Sigmoid colon (tissue), 7 donors: ENCODE measurements around the gene DUS1L. TPM values are rescaled to one million over a fixed set of nuclear protein-coding genes. Genes with fewer than 3 reads are reported as not detected.

Experiments used
- DNase-seq: peaks from one replicate; pipeline ENCODE4 v3.0.0-alpha.2; 2019
- H3K27ac ChIP-seq, 4 donors: fragments of 200-600 bp; sonication (generic); one replicate each; pipeline ENCODE4 v1.5.1; 2016 to 2019; ENCODE audit warnings: mild to moderate bottlenecking in 1 of 4
- H3K27me3 ChIP-seq, 3 donors: fragments of 200-600 bp; sonication (generic); one replicate each; pipeline ENCODE4 v1.5.1; 2019; ENCODE audit warnings: mild to moderate bottlenecking in 1 of 3
- H3K36me3 ChIP-seq, 4 donors: fragments of 200-600 bp; sonication (generic); one replicate each; pipeline ENCODE4 v1.5.1; 2016 to 2019
- H3K4me1 ChIP-seq, 4 donors: fragments of 200-600 bp; sonication (generic); one replicate each; pipeline ENCODE4 v1.5.1; 2017 to 2019
- H3K4me3 ChIP-seq, 4 donors: fragments of 200-600 bp; sonication (generic); one replicate each; pipeline ENCODE4 v1.5.1; 2017 to 2019; ENCODE audit warnings: mild to moderate bottlenecking in 2 of 4, moderate library complexity in 1 of 4
- H3K9me3 ChIP-seq, 4 donors: fragments of 200-600 bp in 3 of 4; sonication (generic) in 3 of 4; one replicate each; pipeline versions ENCODE4 v1.5.1 to v1.6.1; 2013 to 2019
- EP300 ChIP-seq, 4 donors: sonication (generic); formaldehyde crosslinking; IDR thresholded peaks; one replicate each; pipeline ENCODE4 v1.6.1; 2017; ENCODE audit warnings: antibody characterized with exemption in 4 of 4
- POLR2A ChIP-seq, 2 donors: fragments of 450-650 bp; IDR thresholded peaks; one replicate each; pipeline ENCODE4 v1.6.1; 2016; ENCODE audit warnings: antibody characterized with exemption in 2 of 2, mild to moderate bottlenecking in 2 of 2, moderate library complexity in 2 of 2
- POLR2AphosphoS5 ChIP-seq, 4 donors: sonication (generic); formaldehyde crosslinking; IDR thresholded peaks; one replicate each; pipeline ENCODE4 v1.6.1; 2017; ENCODE audit warnings: antibody characterized with exemption in 4 of 4
- WGBS, 2 donors: extraction: QIAGEN DNeasy Blood & Tissue Kit; methylation state at CpG; one replicate each; pipeline ENCODE4 v1.1.7; 2013; 5-methylcytosine and 5-hydroxymethylcytosine counted together
- intact Hi-C: fragments of 100-400 bp; cut with DNase I; formaldehyde crosslinking; loops from one replicate; pipeline ENCODE4 v1.15.1; 2023
- polyA plus RNA-seq, 3 donors: library from polyadenylated mRNA; stranded (reverse); fragments of 200-250 nt; gene quantifications; one replicate each; pipeline ENCODE4 v1.2.3, GENCODE V29; 2013
- total RNA-seq, 4 donors: library from RNA; depleted of rRNA; stranded (reverse); fragments of >200 nt; gene quantifications; one replicate each; pipeline ENCODE4 v1.1.0, GENCODE V29; 2016
- TF ChIP-seq, protein P1 (sequence below), 4 experiments: fragments of 450-650 bp in 3 of 4; fragments of 200-600 bp in 1 of 4; IDR thresholded peaks; one replicate each; pipeline ENCODE4 v1.5.1; 2016 to 2019; ENCODE audit warnings: antibody characterized with exemption in 4 of 4, mild to moderate bottlenecking in 3 of 4, moderate library complexity in 2 of 4
- donor health status: healthy with polysubstance abuse.
- donor health status: Bipolar disorder and iron deficiency.
- donor health status: healthy.

Gene DUS1L
- total and polyA plus RNA-seq, 7 donors, result 31.3 to 119 (median 68.5) TPM

- H3K27ac ChIP-seq, result peak within 1 kb of the TSS; percentile 75 to 84 (median 80)
- TF ChIP-seq EP300 (IDR thresholded peaks at IDR 0.05) (no peak), POLR2A (IDR thresholded peaks at IDR 0.05) (peak; percentile 32 to 35), POLR2AphosphoS5 (IDR thresholded peaks at IDR 0.05) (peak; percentile 10 to 85 (median 78))
- intact Hi-C loops, result loop anchor here (5.0 kb wide), 1 partner anchor 45 kb away; the partner anchor contains the start of gene ASPSCR1
- H3K36me3 ChIP-seq, result peaks cover 0 to 15% (median 0%) of the 10 kb centered on the region in 4 donors
- WGBS, 2 donors, result 1% methylated on average over 64 of the region's 64 CpGs
- H3K4me3 ChIP-seq, result peak within 1 kb of the TSS; percentile 66 to 98 (median 86)
- H3K4me1 ChIP-seq, result peaks cover 0 to 40% (median 32%) of the 10 kb centered on the region in 4 donors
- H3K27me3 ChIP-seq, result no peaks in the 10 kb centered on the region
- DNase-seq, result no peak
- no peaks in the 10 kb centered on the region for H3K9me3 ChIP-seq
Observed at GRCh38 chr17:82022310-82022980, 43.2 kb downstream of the DUS1L start, which contains the start of gene CENPX. TSS of gene CENPX (minus strand) at chr17:82022878. CDS start at chr17:82022861, 17 bp downstream.

DNA sequence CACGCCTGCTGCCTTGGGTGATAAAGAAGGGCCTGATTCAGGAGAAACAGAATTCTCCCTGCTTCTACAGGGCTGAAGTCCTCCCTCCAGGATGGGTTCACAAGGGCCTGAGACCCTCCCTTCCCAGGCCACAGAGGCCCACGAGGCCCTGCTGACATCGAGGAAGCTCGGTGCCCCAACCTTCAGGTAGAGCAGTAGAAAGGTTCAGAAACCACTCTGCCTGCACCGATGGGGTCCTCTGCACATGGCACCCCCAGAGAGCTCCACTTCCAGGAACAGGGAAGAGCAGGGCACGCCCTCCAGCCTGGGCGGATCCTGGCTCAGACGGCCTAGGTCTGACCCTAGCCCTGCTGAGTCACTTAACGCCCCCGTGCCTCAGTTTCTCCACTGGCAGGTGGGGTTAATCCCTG is 43.7 kb downstream of the DUS1L start:
- TF ChIP-seq POLR2AphosphoS5 (IDR thresholded peaks at IDR 0.05) (no peak), EP300 (IDR thresholded peaks at IDR 0.05) (no peak), POLR2A (IDR thresholded peaks at IDR 0.05) (no peak)
- TF ChIP-seq, protein P1, sequence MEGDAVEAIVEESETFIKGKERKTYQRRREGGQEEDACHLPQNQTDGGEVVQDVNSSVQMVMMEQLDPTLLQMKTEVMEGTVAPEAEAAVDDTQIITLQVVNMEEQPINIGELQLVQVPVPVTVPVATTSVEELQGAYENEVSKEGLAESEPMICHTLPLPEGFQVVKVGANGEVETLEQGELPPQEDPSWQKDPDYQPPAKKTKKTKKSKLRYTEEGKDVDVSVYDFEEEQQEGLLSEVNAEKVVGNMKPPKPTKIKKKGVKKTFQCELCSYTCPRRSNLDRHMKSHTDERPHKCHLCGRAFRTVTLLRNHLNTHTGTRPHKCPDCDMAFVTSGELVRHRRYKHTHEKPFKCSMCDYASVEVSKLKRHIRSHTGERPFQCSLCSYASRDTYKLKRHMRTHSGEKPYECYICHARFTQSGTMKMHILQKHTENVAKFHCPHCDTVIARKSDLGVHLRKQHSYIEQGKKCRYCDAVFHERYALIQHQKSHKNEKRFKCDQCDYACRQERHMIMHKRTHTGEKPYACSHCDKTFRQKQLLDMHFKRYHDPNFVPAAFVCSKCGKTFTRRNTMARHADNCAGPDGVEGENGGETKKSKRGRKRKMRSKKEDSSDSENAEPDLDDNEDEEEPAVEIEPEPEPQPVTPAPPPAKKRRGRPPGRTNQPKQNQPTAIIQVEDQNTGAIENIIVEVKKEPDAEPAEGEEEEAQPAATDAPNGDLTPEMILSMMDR (IDR thresholded peaks at IDR 0.05), result no peak
- Histone ChIP-seq H3K4me1 (peaks cover 0 to 40% (median 32%) of the 10 kb centered on the region in 4 donors), H3K27me3 (no peaks in the 10 kb centered on the region), H3K36me3 (peaks cover 0 to 18% (median 0%) of the 10 kb centered on the region in 4 donors), H3K27ac (peak overlapping the region; percentile 75 to 84 (median 80)), H3K9me3 (no peaks in the 10 kb centered on the region), H3K4me3 (peak overlapping the region; percentile 62 to 98 (median 86))
- DNase-seq, result no peak
- 2 to 8% methylated on average over 10 of the region's 10 CpGs for WGBS, 2 donors
- intact Hi-C loops, result loop anchor here (1.0 to 5.0 kb wide), 2 partner anchors 45 to 63 kb away; partner anchors contain the start of gene ASPSCR1

DNA sequence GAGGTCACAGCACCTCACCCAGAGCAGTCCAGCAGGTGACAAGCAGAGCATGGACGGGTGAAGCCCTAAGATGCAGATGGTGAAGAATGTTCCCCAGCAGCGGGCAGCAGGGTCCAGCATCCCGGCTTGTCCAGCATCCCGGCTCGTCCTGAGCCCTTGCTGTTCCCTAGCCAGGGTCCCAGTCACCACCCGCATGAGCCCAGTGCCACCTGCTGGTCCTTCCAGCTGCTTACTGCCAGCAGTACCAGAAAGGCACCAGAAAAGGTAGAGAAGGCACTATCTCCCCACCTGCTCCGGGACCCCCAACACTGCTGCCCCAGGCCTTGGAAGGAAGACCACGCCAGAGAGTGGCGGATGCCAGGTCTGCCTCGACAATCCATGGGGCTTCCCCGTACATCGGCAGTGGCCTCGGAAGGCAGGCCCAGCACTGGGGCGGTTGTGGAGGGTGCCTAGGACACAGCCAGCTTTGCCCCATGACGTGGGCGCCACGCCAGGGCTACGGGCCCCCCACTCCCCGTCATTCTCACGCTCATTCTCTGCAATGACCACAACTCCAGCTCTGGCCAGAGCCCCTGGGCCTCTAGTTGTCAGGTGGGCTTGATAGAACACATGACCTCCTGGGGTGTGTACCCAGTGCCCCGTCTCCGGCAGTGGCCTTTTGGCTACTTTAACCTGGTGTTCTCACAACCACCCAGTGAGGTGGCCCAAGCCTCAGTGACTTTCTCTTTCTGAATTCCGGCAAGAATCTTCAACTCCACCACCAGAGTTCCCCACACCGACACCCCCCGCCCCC is 44.3 kb downstream of the DUS1L start:
- peaks cover 0 to 18% (median 0%) of the 10 kb centered on the region in 4 donors for H3K36me3 ChIP-seq
- WGBS, 2 donors, result 10 to 46% methylated on average over 25 of the region's 25 CpGs
- H3K27me3 ChIP-seq, result no peaks in the 10 kb centered on the region
- H3K4me3 ChIP-seq, result peak overlapping the region in 3 of 4 donors; percentile 85 to 98 (median 86)
- H3K27ac ChIP-seq, result peak overlapping the region in 1 of 4 donors; percentile 84
- intact Hi-C loops, result loop anchor here (1.0 to 5.0 kb wide), 2 partner anchors 44 to 62 kb away; partner anchors contain the start of gene ASPSCR1
- peak; percentile 89 for DNase-seq
- peaks cover 0 to 40% (median 32%) of the 10 kb centered on the region in 4 donors for H3K4me1 ChIP-seq
- no peak for TF ChIP-seq EP300 (IDR thresholded peaks at IDR 0.05)
- TF ChIP-seq, protein P1 (IDR thresholded peaks at IDR 0.05), result peak; percentile 64 to 85 (median 74)
- no peaks in the 10 kb centered on the region for H3K9me3 ChIP-seq

GRCh38 chr17:82020572-82021106 is 45.0 kb downstream of the DUS1L start:
- H3K27ac ChIP-seq, result no peak overlapping the region
- H3K27me3 ChIP-seq, result no peaks in the 10 kb centered on the region
- no peaks in the 10 kb centered on the region for H3K9me3 ChIP-seq
- peaks cover 0 to 18% (median 0%) of the 10 kb centered on the region in 4 donors for H3K36me3 ChIP-seq
- no peak overlapping the region for H3K4me3 ChIP-seq
- intact Hi-C loops, result loop anchor here (1.0 to 5.0 kb wide), 2 partner anchors 43 to 61 kb away; partner anchors contain the start of gene ASPSCR1
- DNase-seq, result no peak
- peaks cover 0 to 40% (median 32%) of the 10 kb centered on the region in 4 donors for H3K4me1 ChIP-seq
- 73 to 87% methylated on average over 14 of the region's 14 CpGs for WGBS, 2 donors
- TF ChIP-seq EP300 (IDR thresholded peaks at IDR 0.05) (no peak), POLR2AphosphoS5 (IDR thresholded peaks at IDR 0.05) (no peak), POLR2A (IDR thresholded peaks at IDR 0.05) (no peak)
- TF ChIP-seq, protein P1 (IDR thresholded peaks at IDR 0.05), result no peak
